K562 (cell line): ENCODE results near the gene TAF10. TPM values are rescaled to one million over a fixed set of nuclear protein-coding genes. Genes with fewer than 3 reads are reported as not detected.
A peak's percentile ranks its signal among the peaks of the same experiment; 100 is the strongest.

Experiments
- ATAC-seq: fragments of 200-7000 bp; cut with Tn5 transposase; 3 replicates; pipeline ENCODE4 v1.9.1; 2020; ENCODE audit warnings: moderate library complexity
- BruUV-seq: library from RNA; stranded (reverse); fragments of 400-500 nt; replicated peaks from 2 replicates; lab custom pipeline; 2021; lab: Mats Ljungman, UMichigan
- CTCF ChIA-PET: fragments of 300-600 bp; formaldehyde crosslinking; extraction: SDS; loops from one replicate; lab custom pipeline; 2021; ENCODE audit warnings: low intra/inter-chr PET ratio; lab: Yijun Ruan, JAX
- POLR2A ChIA-PET: fragments of 300-600, 350-650 bp; sonication (Branson Sonifier 250); formaldehyde crosslinking; extraction: SDS; loops from one replicate; lab custom pipeline; 2021; ENCODE audit warnings: antibody characterized with exemption, inconsistent platforms; lab: Yijun Ruan, JAX
- DNase-seq, 4 experiments: peaks; one replicate each; pipeline versions ENCODE4 v3.0.0 to v3.0.0-alpha.2; 2011 to 2018; ENCODE audit warnings: low spot score in 3 of 4, mixed read lengths in 3 of 4; ENCODE audit errors: extremely low read depth in 1 of 4
- FAIRE-seq: peaks from 2 replicates; lab custom pipeline; 2011; peaks lifted over from hg19 to GRCh38; lab: Jason Lieb, UNC
- H2AFZ ChIP-seq: 2 replicates; pipeline ENCODE4 v1.6.0; 2011; ENCODE audit warnings: low read depth, low read length, control low read depth, inconsistent platforms
- H3K27ac ChIP-seq: fragments of 200-600 bp; 3 replicates; pipeline ENCODE4 v1.8.0; 2011; ENCODE audit warnings: low read depth, mild to moderate bottlenecking, control low read depth, inconsistent platforms, low read length, moderate library complexity, mixed read lengths; ENCODE audit errors: extremely low read depth
- H3K27me3 ChIP-seq, 2 experiments: fragments of 300-600 bp in 1 of 2; 2 replicates in 1 of 2; 3 replicates in 1 of 2; pipeline versions ENCODE4 v1.6.0 to v1.8.0; 2011; ENCODE audit warnings: inconsistent platforms in 2 of 2, low read length in 2 of 2, mild to moderate bottlenecking in 1 of 2, mixed read lengths in 1 of 2, moderate library complexity in 1 of 2; ENCODE audit not compliant: control insufficient read depth in 2 of 2, insufficient read depth in 2 of 2
- H3K36me3 ChIP-seq: fragments of 300-600 bp; 3 replicates; pipeline ENCODE4 v1.8.0; 2011; ENCODE audit warnings: mild to moderate bottlenecking, low read length, inconsistent platforms; ENCODE audit not compliant: control insufficient read depth, insufficient read depth
- H3K4me1 ChIP-seq, 2 experiments: fragments of 200-600 bp in 1 of 2; replicated peaks in 1 of 2; 2 replicates in 1 of 2; 3 replicates in 1 of 2; pipeline versions ENCODE4 v1.5.1 to v1.8.0; 2011; ENCODE audit warnings: inconsistent platforms in 2 of 2, low read length in 2 of 2, mild to moderate bottlenecking in 1 of 2, mixed read lengths in 1 of 2, moderate library complexity in 1 of 2; ENCODE audit not compliant: control insufficient read depth in 2 of 2, insufficient read depth in 2 of 2
- H3K4me2 ChIP-seq: 2 replicates; pipeline ENCODE4 v1.6.1; 2011; ENCODE audit warnings: low read length, control low read depth, inconsistent platforms, mixed read lengths; ENCODE audit not compliant: insufficient read depth
- H3K4me3 ChIP-seq: fragments of 200-600 bp; sonication (generic), shearing (Covaris generic); 2 replicates; pipeline ENCODE4 v1.5.1; 2016; ENCODE audit warnings: control low read depth, inconsistent platforms
- H3K79me2 ChIP-seq: fragments of 200-600 bp; 3 replicates; pipeline ENCODE4 v1.8.0; 2011; ENCODE audit warnings: low read length, inconsistent platforms; ENCODE audit not compliant: control insufficient read depth, insufficient read depth
- H3K9ac ChIP-seq, 2 experiments: 2 replicates each; pipeline versions ENCODE4 v1.6.0 to v1.6.1; 2011; ENCODE audit warnings: low read depth in 2 of 2, low read length in 2 of 2, control low read depth in 1 of 2, inconsistent platforms in 1 of 2, mild to moderate bottlenecking in 1 of 2, mixed read lengths in 1 of 2; ENCODE audit not compliant: insufficient read depth in 1 of 2
- H3K9me1 ChIP-seq: one replicate; pipeline ENCODE4 v1.6.0; 2011; ENCODE audit warnings: inconsistent platforms, mild to moderate bottlenecking, low read length, moderate library complexity; ENCODE audit not compliant: control insufficient read depth, insufficient read depth
- H3K9me3 ChIP-seq: replicated peaks from 2 replicates; pipeline ENCODE4 v1.5.1; 2011; ENCODE audit warnings: low read depth, low read length, inconsistent platforms; ENCODE audit not compliant: control insufficient read depth, insufficient read depth
- H4K20me1 ChIP-seq: replicated peaks from 2 replicates; pipeline ENCODE4 v1.6.1; 2011; ENCODE audit warnings: low read length, inconsistent platforms, mixed read lengths; ENCODE audit not compliant: control insufficient read depth, insufficient read depth
- CBFA2T3 ChIP-seq: fragments of 450-650 bp; IDR thresholded peaks from 2 replicates; pipeline ENCODE4 v1.6.1; 2017
- DACH1 ChIP-seq: fragments of 450-650 bp; IDR thresholded peaks from 2 replicates; pipeline ENCODE4 v1.6.1; 2018; ENCODE audit not compliant: partially characterized antibody
- GABPA ChIP-seq: fragments of 200-800 bp; sonication (Bioruptor generic); conservative IDR thresholded peaks from 2 replicates; pipeline ENCODE4 v1.6.1; 2016; ENCODE audit warnings: low read depth, missing genetic modification characterization, missing compliant biosample characterization
- HMG20A ChIP-seq: fragments of 450-650 bp; formaldehyde crosslinking; conservative IDR thresholded peaks from 2 replicates; pipeline ENCODE4 v1.4.0; 2020; ENCODE audit warnings: mild to moderate bottlenecking, mixed read lengths
- IFI16 ChIP-seq: fragments of 250-450 bp; sonication (Bioruptor Pico); IDR thresholded peaks from 2 replicates; pipeline ENCODE4 v2.1.2; 2022; ENCODE audit warnings: mild to moderate bottlenecking, inconsistent platforms
- KAT8 ChIP-seq: fragments of 450-650 bp; IDR thresholded peaks from 2 replicates; pipeline ENCODE4 v1.6.1; 2016; ENCODE audit warnings: low read depth, mild to moderate bottlenecking
- MNT ChIP-seq, 2 experiments: fragments of 450-650 bp; conservative IDR thresholded peaks; 2 replicates each; pipeline ENCODE4 v1.6.1; 2017; ENCODE audit warnings: mild to moderate bottlenecking in 2 of 2, moderate library complexity in 2 of 2
- MTF1 ChIP-seq: fragments of 250-450 bp; sonication (Bioruptor Pico); IDR thresholded peaks from 2 replicates; pipeline ENCODE4 v1.9.0; 2021; ENCODE audit warnings: moderate library complexity, mild to moderate bottlenecking, inconsistent platforms, borderline replicate concordance
- NR2F6 ChIP-seq: fragments of 450-650 bp; formaldehyde crosslinking; IDR thresholded peaks from 2 replicates; pipeline ENCODE4 v1.4.0; 2020; ENCODE audit warnings: mild to moderate bottlenecking
- PCBP1 ChIP-seq: fragments of 200-400 bp; formaldehyde crosslinking; IDR thresholded peaks from 2 replicates; pipeline ENCODE4 v1.6.1; 2018; ENCODE audit warnings: mild to moderate bottlenecking, low read depth, low read length; ENCODE audit not compliant: poor library complexity, severe bottlenecking
- TAL1 ChIP-seq: fragments of 450-650 bp; IDR thresholded peaks from 2 replicates; pipeline ENCODE4 v1.6.1; 2016; ENCODE audit warnings: mild to moderate bottlenecking
- ZC3H8 ChIP-seq: fragments of 450-650 bp; IDR thresholded peaks from 2 replicates; pipeline ENCODE4 v1.6.1; 2017
- ZNF224 ChIP-seq: sonication (generic); formaldehyde crosslinking; IDR thresholded peaks from 2 replicates; pipeline ENCODE4 v1.8.0; 2022; ENCODE audit warnings: mild to moderate bottlenecking, missing genetic modification reagents
- ZNF431 ChIP-seq: sonication (generic); formaldehyde crosslinking; IDR thresholded peaks from 2 replicates; pipeline ENCODE4 v1.8.0; 2022; ENCODE audit warnings: mild to moderate bottlenecking, missing genetic modification reagents
- WGBS: fragments of 100-300 bp; shearing (Covaris generic); methylation state at CpG from one replicate; pipeline ENCODE4 v1.1.6; 2016; ENCODE audit warnings: low coverage, mixed read lengths; ENCODE audit not compliant: insufficient coverage; ENCODE audit errors: missing lambda C conversion rate; 5-methylcytosine and 5-hydroxymethylcytosine counted together
- in situ Hi-C: fragments of 300-500 bp; cut with MboI; formaldehyde crosslinking; loops from 4 replicates; pipeline ENCODE4 v1.15.0; 2018; ENCODE audit warnings: inconsistent platforms, mixed read lengths
- intact Hi-C: fragments of 100-400 bp; cut with micrococcal nuclease; formaldehyde crosslinking; loops from 2 replicates; pipeline ENCODE4 v1.14.2; 2022
- polyA plus RNA-seq, 8 experiments: library from polyadenylated mRNA; depleted of rRNA in 4 of 8; stranded (reverse) in 5 of 8; unstranded in 3 of 8; fragments of >200 nt; fragmentation: Nextera tagmentation in 2 of 8; fragmentation: Illumina TruSeq in 1 of 8; extraction: Ambion mirVana in 2 of 8; extraction: Trizol in 1 of 8; gene quantifications; 2 replicates each; pipeline versions ENCODE4 v1.2.1 to v1.2.3, GENCODE V29; 2011 to 2014; ENCODE audit warnings: inconsistent platforms in 1 of 8, missing spikeins in 1 of 8
- total RNA-seq, 7 experiments: library from RNA; depleted of rRNA in 6 of 7; stranded (reverse); fragments of >200 nt in 6 of 7; fragmentation: Illumina TruSeq in 2 of 7; extraction: Trizol in 2 of 7; gene quantifications; 2 replicates each; pipeline versions ENCODE4 v1.2.1 to v1.2.3, GENCODE V29; 2011 to 2021; ENCODE audit warnings: low replicate concordance in 1 of 7
- TF ChIP-seq, protein P1 (sequence below): sonication (generic); formaldehyde crosslinking; IDR thresholded peaks from 2 replicates; pipeline ENCODE4 v1.8.0; 2022; ENCODE audit warnings: missing genetic modification reagents, mild to moderate bottlenecking, borderline replicate concordance
- TF ChIP-seq, protein P2 (sequence below): fragments of 450-650 bp; IDR thresholded peaks from 2 replicates; pipeline ENCODE4 v1.6.1; 2016; ENCODE audit warnings: borderline replicate concordance

The TAF10 gene
- total and polyA plus RNA-seq, 9 of the 15 experiments (the other 6 are each of a cell fraction or from before 2014, with no cell fraction given): 19.5 to 197 (median 121) TPM

DNA sequence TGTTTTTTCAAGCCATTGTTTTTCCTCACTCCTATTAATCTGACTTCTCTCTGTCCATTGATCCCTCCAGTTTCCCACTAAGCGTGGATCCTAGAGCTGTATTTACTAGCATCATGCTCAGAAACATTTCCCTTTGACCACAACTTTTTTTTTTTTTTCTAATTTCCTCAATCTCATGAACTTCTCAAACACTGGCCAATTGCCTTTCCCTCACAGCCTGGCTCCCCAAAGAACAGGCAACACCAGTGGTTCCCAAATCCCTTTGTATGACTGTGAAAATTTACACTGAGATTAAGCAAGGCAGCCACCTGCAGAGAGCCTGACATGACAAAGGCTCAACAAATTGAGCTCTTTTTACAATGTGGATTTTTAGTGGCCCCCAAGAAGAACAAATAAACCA is 8.6 kb upstream of the TAF10 start (continued):
- TF ChIP-seq MNT (conservative IDR thresholded peaks at IDR 0.05): no peak

DNA sequence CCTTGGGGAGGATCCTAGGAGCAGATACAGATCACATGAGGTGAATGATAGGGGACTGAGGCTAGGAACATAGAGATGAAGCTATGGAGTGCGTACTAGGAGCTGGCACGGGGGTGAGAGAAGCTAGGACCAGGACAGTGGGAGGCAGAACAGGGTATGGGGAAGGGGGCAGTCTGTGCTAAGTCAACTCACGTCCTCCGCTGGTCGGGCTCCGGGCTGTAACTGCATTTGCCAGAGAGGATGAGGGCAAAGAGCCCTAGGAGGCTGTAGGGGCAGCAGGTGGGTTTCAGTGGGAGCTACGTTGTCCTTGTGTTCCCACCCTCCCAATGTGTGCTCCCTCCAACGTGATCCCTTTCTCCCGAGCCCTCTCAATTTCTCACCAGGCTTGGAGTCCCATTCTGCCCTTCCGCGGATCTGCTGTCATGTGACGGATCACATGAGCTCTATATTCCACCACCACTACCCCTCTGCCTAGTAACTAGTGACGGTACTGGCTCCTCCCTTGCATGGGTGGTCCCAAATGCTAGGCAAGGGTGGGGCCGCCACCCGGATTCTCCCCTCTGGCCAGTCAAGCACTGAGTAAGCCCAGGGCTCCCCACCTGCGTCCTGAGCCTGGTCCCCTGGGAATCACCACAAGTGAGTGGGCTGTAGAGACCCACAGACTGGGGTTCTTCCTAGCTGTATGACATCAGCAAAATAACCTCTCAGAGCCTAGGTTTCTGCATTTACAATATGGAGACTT is 7.2 kb upstream of the TAF10 start, which contains the start of gene TPP1:
TSS of gene TPP1 (minus strand) at position 419 of the 742 bp plus-strand sequence. CDS start at position 397, 22 bp downstream.
- peak within 1 kb of the TSS; percentile 86 for H3K27ac ChIP-seq
- H3K9ac ChIP-seq: peak within 1 kb of the TSS; percentile 91 to 93
- peak; percentile 97 for ATAC-seq
- no peaks in the 10 kb centered on the region for H3K9me3 ChIP-seq
- peak within 1 kb of the TSS; percentile 100 for H3K4me2 ChIP-seq
- no peaks in the 10 kb centered on the region for H4K20me1 ChIP-seq
- ChIA-PET POLR2A (interaction anchor here (0.6 to 2.8 kb wide), 11 partner anchors 9 to 119 kb away, joined by 3 to 17 read pairs (median 5); partner anchors contain the start of genes ILK and MRPL17), CTCF (no interaction called here)
- peak; percentile 100 for FAIRE-seq
- intact Hi-C loops (loop anchor here (2.0 to 5.0 kb wide), 2 partner anchors 20 to 87 kb away; no protein-coding TSS in a partner anchor), in situ Hi-C loops (no loop called here)
- BruUV-seq: no TSS peak
- H3K4me3 ChIP-seq: peak within 1 kb of the TSS; percentile 71
- H3K9me1 ChIP-seq: no peaks in the 10 kb centered on the region
- peak; percentile 92 to 97 (median 94) for DNase-seq
- peak within 1 kb of the TSS; percentile 95 for H2AFZ ChIP-seq
- peaks cover 0 to 9% of the 10 kb centered on the region in 2 experiments; a peak in 1 of 5 replicates for H3K27me3 ChIP-seq
- peaks cover 8% of the 10 kb centered on the region for H3K79me2 ChIP-seq
- H3K36me3 ChIP-seq: peaks cover 19% of the 10 kb centered on the region; the same call in 2 of the 3 replicates
- under 1% methylated on average over 16 of the region's 16 CpGs for WGBS
- peaks cover 8 to 36% of the 10 kb centered on the region in 2 experiments for H3K4me1 ChIP-seq
- no peak for TF ChIP-seq HMG20A (CRISPR knock-in tag)
- TF ChIP-seq ZNF431: no peak
- TF ChIP-seq KAT8: no peak
- TF ChIP-seq ZNF224 (CRISPR knock-in tag): no peak
- TF ChIP-seq, protein P1, sequence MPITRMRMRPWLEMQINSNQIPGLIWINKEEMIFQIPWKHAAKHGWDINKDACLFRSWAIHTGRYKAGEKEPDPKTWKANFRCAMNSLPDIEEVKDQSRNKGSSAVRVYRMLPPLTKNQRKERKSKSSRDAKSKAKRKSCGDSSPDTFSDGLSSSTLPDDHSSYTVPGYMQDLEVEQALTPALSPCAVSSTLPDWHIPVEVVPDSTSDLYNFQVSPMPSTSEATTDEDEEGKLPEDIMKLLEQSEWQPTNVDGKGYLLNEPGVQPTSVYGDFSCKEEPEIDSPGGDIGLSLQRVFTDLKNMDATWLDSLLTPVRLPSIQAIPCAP: no peak
- no peak for TF ChIP-seq CBFA2T3
- no peak for TF ChIP-seq DACH1
- no peak for TF ChIP-seq IFI16 (CRISPR knock-in tag)
- no peak for TF ChIP-seq NR2F6 (CRISPR knock-in tag)
- no peak for TF ChIP-seq ZC3H8
- TF ChIP-seq PCBP1: no peak
- no peak for TF ChIP-seq TAL1
- TF ChIP-seq, protein P2, sequence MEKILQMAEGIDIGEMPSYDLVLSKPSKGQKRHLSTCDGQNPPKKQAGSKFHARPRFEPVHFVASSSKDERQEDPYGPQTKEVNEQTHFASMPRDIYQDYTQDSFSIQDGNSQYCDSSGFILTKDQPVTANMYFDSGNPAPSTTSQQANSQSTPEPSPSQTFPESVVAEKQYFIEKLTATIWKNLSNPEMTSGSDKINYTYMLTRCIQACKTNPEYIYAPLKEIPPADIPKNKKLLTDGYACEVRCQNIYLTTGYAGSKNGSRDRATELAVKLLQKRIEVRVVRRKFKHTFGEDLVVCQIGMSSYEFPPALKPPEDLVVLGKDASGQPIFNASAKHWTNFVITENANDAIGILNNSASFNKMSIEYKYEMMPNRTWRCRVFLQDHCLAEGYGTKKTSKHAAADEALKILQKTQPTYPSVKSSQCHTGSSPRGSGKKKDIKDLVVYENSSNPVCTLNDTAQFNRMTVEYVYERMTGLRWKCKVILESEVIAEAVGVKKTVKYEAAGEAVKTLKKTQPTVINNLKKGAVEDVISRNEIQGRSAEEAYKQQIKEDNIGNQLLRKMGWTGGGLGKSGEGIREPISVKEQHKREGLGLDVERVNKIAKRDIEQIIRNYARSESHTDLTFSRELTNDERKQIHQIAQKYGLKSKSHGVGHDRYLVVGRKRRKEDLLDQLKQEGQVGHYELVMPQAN: peak; percentile 96
- no peak; the same call in 1 of the 2 replicates for TF ChIP-seq GABPA (tag)
- no peak for TF ChIP-seq MTF1 (CRISPR knock-in tag)
